ENCODE data around the gene HSPB8. TPM values are rescaled to one million over a fixed set of nuclear protein-coding genes. Genes with fewer than 3 reads are reported as not detected.

Gene HSPB8
- total and polyA plus RNA-seq, 9 donors = 7.4 to 48.8 (median 18.0) TPM

DNA sequence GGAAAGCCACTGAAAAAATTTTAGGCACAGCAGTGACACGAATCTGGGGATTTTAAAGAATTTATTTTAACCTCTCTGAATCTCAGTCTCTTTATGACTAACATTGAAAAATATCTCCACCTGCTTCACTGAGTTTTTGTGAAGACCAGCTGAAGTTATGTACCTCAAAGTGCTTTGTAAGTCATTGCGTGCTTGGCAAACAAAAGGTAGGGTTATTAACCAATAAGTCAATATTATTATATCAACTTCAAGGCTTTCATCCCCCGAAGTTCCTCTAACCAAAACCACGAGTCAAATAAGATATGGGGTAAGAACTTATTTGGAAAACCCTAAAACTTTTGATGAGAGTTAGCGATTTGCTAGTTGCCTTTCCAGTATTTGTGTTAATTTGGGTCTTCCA lies 62.3 kb downstream of the HSPB8 start:
- Histone ChIP-seq H3K27ac (no peak overlapping the region), H3K27me3 (no peaks in the 10 kb centered on the region), H3K4me3 (no peak overlapping the region), H3K9me3 (no peaks in the 10 kb centered on the region), H3K36me3 (no peaks in the 10 kb centered on the region), H3K4me1 (ENCODE audit: insufficient read depth) (peaks cover 5% of the 10 kb centered on the region)
- TF ChIP-seq, protein P1, sequence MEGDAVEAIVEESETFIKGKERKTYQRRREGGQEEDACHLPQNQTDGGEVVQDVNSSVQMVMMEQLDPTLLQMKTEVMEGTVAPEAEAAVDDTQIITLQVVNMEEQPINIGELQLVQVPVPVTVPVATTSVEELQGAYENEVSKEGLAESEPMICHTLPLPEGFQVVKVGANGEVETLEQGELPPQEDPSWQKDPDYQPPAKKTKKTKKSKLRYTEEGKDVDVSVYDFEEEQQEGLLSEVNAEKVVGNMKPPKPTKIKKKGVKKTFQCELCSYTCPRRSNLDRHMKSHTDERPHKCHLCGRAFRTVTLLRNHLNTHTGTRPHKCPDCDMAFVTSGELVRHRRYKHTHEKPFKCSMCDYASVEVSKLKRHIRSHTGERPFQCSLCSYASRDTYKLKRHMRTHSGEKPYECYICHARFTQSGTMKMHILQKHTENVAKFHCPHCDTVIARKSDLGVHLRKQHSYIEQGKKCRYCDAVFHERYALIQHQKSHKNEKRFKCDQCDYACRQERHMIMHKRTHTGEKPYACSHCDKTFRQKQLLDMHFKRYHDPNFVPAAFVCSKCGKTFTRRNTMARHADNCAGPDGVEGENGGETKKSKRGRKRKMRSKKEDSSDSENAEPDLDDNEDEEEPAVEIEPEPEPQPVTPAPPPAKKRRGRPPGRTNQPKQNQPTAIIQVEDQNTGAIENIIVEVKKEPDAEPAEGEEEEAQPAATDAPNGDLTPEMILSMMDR (IDR thresholded peaks at IDR 0.05) = no peak
- TF ChIP-seq POLR2A (IDR thresholded peaks at IDR 0.05) = no peak
- 68 to 72% (median 72%) methylated on average over 5 of the region's 5 CpGs for WGBS, 3 donors
- no peak for DNase-seq
- intact Hi-C loops (cut with DNase I) = no loop called here

GRCh38 chr12:119241580-119242169 lies 62.9 kb downstream of the HSPB8 start:
- Histone ChIP-seq H3K27me3 (no peaks in the 10 kb centered on the region), H3K4me3 (no peak overlapping the region), H3K4me1 (ENCODE audit: insufficient read depth) (peaks cover 6% of the 10 kb centered on the region), H3K9me3 (no peaks in the 10 kb centered on the region), H3K27ac (no peak overlapping the region), H3K36me3 (no peaks in the 10 kb centered on the region)
- 78 to 84% (median 81%) methylated on average over 9 of the region's 9 CpGs for WGBS, 3 donors
- TF ChIP-seq POLR2A (IDR thresholded peaks at IDR 0.05) = no peak
- no peak for TF ChIP-seq EP300 (IDR thresholded peaks at IDR 0.05)
- TF ChIP-seq, protein P1 (IDR thresholded peaks at IDR 0.05) = no peak
- no peak for DNase-seq
- intact Hi-C loops (cut with DNase I) = no loop called here

Other genes starting within 250 kb of the HSPB8 start
- gene SRRM4, start 197.4 kb upstream of the HSPB8 start, total RNA-seq = under 1 TPM in 1 of 7 donors, not detected in 6; 0.02 TPM
- under 1 TPM; 0.02 TPM for gene SRRM4, start 197.4 kb upstream of the HSPB8 start, polyA plus RNA-seq
- 1 to 10 TPM in 2 of 7 donors, under 1 TPM in 3, not detected in 2; 0.36 to 9.1 (median 0.77) TPM for gene CCDC60, start 155.8 kb downstream of the HSPB8 start, total RNA-seq
- under 1 TPM in 1 of 2 donors, not detected in 1; 0.32 TPM for gene CCDC60, start 155.8 kb downstream of the HSPB8 start, polyA plus RNA-seq